Thyroid gland (tissue), 4 donors: ENCODE results near the gene PCCA. TPM values are rescaled to one million over a fixed set of nuclear protein-coding genes. Genes with fewer than 3 reads are reported as not detected.
"Not testable (repeated sequence)": the region's sequence is repeated elsewhere in the genome, so short reads cannot be mapped to it uniquely, and the experiment has no call there.

Source experiments
- DNase-seq, 2 donors: peaks; one replicate each; pipeline ENCODE4 v3.0.0-alpha.2; 2019
- H3K27ac ChIP-seq, 3 donors: fragments of 200-600 bp; sonication (generic); 1 replicate in 2 of 3; 2 replicates in 1 of 3; pipeline ENCODE4 v1.5.1; 2016 to 2019; ENCODE audit warnings: mild to moderate bottlenecking in 1 of 3, moderate library complexity in 1 of 3
- H3K27me3 ChIP-seq: fragments of 200-600 bp; sonication (generic); one replicate; pipeline ENCODE4 v1.5.1; 2019
- H3K36me3 ChIP-seq, 2 donors: fragments of 200-600 bp; sonication (generic); one replicate each; pipeline ENCODE4 v1.5.1; 2016 to 2019
- H3K4me1 ChIP-seq, 2 donors: fragments of 200-600 bp; sonication (generic); one replicate each; pipeline ENCODE4 v1.5.1; 2017 to 2019
- H3K4me3 ChIP-seq, 3 donors: fragments of 200-600 bp; sonication (generic); replicated peaks in 1 of 3; 1 replicate in 2 of 3; 2 replicates in 1 of 3; pipeline ENCODE4 v1.5.1; 2016; ENCODE audit warnings: mild to moderate bottlenecking in 1 of 3
- H3K9me3 ChIP-seq: fragments of 200-600 bp; sonication (generic); one replicate; pipeline ENCODE4 v1.5.1; 2017
- CTCF ChIP-seq, 6 experiments: fragments of 200-600 bp in 3 of 6; fragments of 450-650 bp in 3 of 6; sonication (generic) in 3 of 6; IDR thresholded peaks; one replicate each; pipeline ENCODE4 v1.5.1; 2016 to 2019; ENCODE audit warnings: antibody characterized with exemption in 6 of 6, mild to moderate bottlenecking in 2 of 6, inconsistent platforms in 1 of 6, moderate library complexity in 1 of 6
- POLR2A ChIP-seq, 2 donors: fragments of 450-650 bp; IDR thresholded peaks; one replicate each; pipeline ENCODE4 v1.6.1; 2017; ENCODE audit warnings: antibody characterized with exemption in 2 of 2, mild to moderate bottlenecking in 2 of 2, moderate library complexity in 1 of 2
- WGBS, 2 donors: methylation state at CpG; one replicate each; pipeline ENCODE4 v1.1.5; 2017; 5-methylcytosine and 5-hydroxymethylcytosine counted together
- intact Hi-C: fragments of 100-400 bp; cut with DNase I; formaldehyde crosslinking; loops from one replicate; pipeline ENCODE4 v1.15.1; 2023
- total RNA-seq, 4 donors: library from RNA; depleted of rRNA; stranded (reverse); fragments of >200 nt; gene quantifications; one replicate each; pipeline ENCODE4 v1.2.3, GENCODE V29; 2016

PCCA gene
- total RNA-seq, 4 donors from 2014 or later = 54.3 to 95.2 (median 67.7) TPM

- Histone ChIP-seq H3K9me3 (no peaks in the 10 kb centered on the region), H3K27ac (no peak overlapping the region), H3K36me3 (no peaks in the 10 kb centered on the region), H3K4me3 (no peak overlapping the region), H3K4me1 (peaks cover 11 to 27% of the 10 kb centered on the region in 2 donors), H3K27me3 (no peaks in the 10 kb centered on the region)
- intact Hi-C loops = no loop called here
- DNase-seq = no peak
- TF ChIP-seq POLR2A (IDR thresholded peaks at IDR 0.05) (no peak), CTCF (IDR thresholded peaks at IDR 0.05) (no peak)
- 96 to 97% methylated on average over 7 of the region's 7 CpGs for WGBS, 2 donors
Measured at GRCh38 chr13:100096526-100096925, 7.6 kb downstream of the PCCA start.

- TF ChIP-seq CTCF (IDR thresholded peaks at IDR 0.05) (no peak), POLR2A (IDR thresholded peaks at IDR 0.05) (no peak)
- no peaks in the 10 kb centered on the region for H3K9me3 ChIP-seq
- 97 to 100% methylated on average over 1 of the region's 1 CpG for WGBS, 2 donors
Measured at GRCh38 chr13:100097821-100098220, 8.9 kb downstream of the PCCA start.

GRCh38 chr13:100098445-100099116 lies 9.7 kb downstream of the PCCA start:
- intact Hi-C loops = no loop called here
- no peaks in the 10 kb centered on the region for H3K9me3 ChIP-seq
- H3K4me3 ChIP-seq = no peak overlapping the region
- H3K27ac ChIP-seq = no peak overlapping the region
- no peak for DNase-seq
- 96 to 97% methylated on average over 6 of the region's 6 CpGs for WGBS, 2 donors
- H3K36me3 ChIP-seq = no peaks in the 10 kb centered on the region
- TF ChIP-seq CTCF (IDR thresholded peaks at IDR 0.05) (no peak), POLR2A (IDR thresholded peaks at IDR 0.05) (no peak)
- H3K4me1 ChIP-seq = peaks cover 27 to 44% of the 10 kb centered on the region in 2 donors
- H3K27me3 ChIP-seq = no peaks in the 10 kb centered on the region

More at GRCh38 chr13:100097821-100098220, 8.9 kb downstream of the PCCA start:
- Histone ChIP-seq H3K36me3 (no peaks in the 10 kb centered on the region), H3K27ac (no peak overlapping the region), H3K27me3 (no peaks in the 10 kb centered on the region), H3K4me3 (no peak overlapping the region), H3K4me1 (peaks cover 22 to 39% of the 10 kb centered on the region in 2 donors)
- intact Hi-C loops = no loop called here
- DNase-seq = no peak

GRCh38 chr13:100099117-100099445 lies 10.2 kb downstream of the PCCA start:
- H3K27me3 ChIP-seq, H3K4me3 ChIP-seq, H3K9me3 ChIP-seq, H3K36me3 ChIP-seq, intact Hi-C loops, DNase-seq: not testable (repeated sequence)
- H3K27ac ChIP-seq = peak overlapping the region in 1 of 3 donors; percentile 81
- H3K4me1 ChIP-seq = peaks cover 27 to 44% of the 10 kb centered on the region in 2 donors
- 97 to 98% methylated on average over 8 of the region's 8 CpGs for WGBS, 2 donors

- 14 to 18% methylated on average over 10 of the region's 10 CpGs for WGBS, 2 donors
- H3K4me3 ChIP-seq = no peak overlapping the region
Measured at GRCh38 chr13:100100115-100100879, 11.4 kb downstream of the PCCA start.

More at GRCh38 chr13:100100115-100100879, 11.4 kb downstream of the PCCA start:
- no peak for TF ChIP-seq POLR2A (IDR thresholded peaks at IDR 0.05)
- TF ChIP-seq CTCF (IDR thresholded peaks at IDR 0.05) = no peak
- Histone ChIP-seq H3K4me1 (peaks cover 27 to 44% of the 10 kb centered on the region in 2 donors), H3K27ac (peak overlapping the region; percentile 77 to 94 (median 81)), H3K9me3 (no peaks in the 10 kb centered on the region), H3K27me3 (no peaks in the 10 kb centered on the region), H3K36me3 (no peaks in the 10 kb centered on the region)
- intact Hi-C loops = no loop called here
- peak; percentile 66 to 69 for DNase-seq
